ENCODE measurements around the gene ORC5.

ORC5 gene

DNA sequence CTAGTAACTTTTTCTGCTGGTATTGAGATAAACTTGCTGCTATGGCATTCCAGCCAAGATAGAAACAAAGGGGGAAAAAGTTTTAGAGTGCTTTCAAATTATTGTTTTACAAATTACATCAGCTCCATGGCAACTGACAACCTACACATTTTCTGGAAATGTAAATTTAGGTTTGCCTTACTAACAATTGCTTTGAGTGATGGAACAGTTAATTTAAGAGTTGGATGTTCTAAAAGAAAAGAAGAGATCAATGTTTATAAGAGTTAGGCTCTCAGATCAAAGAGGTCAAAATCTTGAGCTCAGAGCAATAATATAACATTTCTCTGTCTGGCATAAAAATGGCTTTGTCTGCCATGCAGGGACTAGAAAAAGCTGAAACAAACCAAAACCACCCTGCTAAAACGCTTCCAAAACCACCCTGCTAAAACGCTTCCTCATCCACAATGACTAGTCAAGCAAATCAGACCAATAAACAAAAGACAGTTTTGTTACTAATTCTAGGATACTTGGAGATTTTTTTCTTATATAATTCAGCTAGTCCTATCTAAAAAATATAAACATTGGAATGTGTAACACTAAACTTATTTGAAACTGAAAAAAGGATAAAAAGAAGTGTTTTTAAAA, 32.3 kb downstream of the ORC5 start:
- in situ Hi-C loops (cut with HindIII; ENCODE audit: low sequenced_read_pairs): no loop called here
- no peak for TF ChIP-seq CTCF (IDR thresholded peaks at IDR 0.05; ENCODE audit: low read depth, low read length, missing control alignments)
- DNase-seq (ENCODE audit: low read depth): no peak
- H3K4me3 ChIP-seq (ENCODE audit: low read depth, low read length): no peak overlapping the region

DNA sequence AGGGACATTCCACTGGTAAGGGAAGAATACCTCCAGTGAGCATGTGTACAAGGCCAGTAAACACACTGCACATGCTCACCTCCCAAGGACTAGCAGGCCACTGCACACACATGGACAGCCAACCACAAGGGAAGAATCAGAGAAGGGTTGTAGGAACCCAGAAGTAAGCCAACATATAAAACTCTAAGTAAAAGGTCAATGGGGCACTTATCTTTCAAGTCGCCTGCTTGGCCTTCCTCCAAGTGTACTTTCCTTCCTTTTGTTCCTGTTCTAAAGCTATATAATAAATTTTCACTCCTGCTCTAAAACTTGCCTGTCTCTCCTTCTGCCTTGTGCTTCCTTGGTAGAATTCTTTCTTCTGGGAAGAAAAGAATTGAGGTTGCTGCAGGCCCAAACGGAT, 33.0 kb downstream of the ORC5 start:
- no peak for DNase-seq (ENCODE audit: low read depth)
- no peak for TF ChIP-seq CTCF (IDR thresholded peaks at IDR 0.05; ENCODE audit: low read depth, low read length, missing control alignments)
- in situ Hi-C loops (cut with HindIII; ENCODE audit: low sequenced_read_pairs): loop anchor here (25.0 kb wide), 1 partner anchor 612 kb away; no protein-coding TSS in a partner anchor
- H3K4me3 ChIP-seq (ENCODE audit: low read depth, low read length): no peak overlapping the region

- in situ Hi-C loops (cut with HindIII; ENCODE audit: low sequenced_read_pairs): loop anchor here (25.0 kb wide), 1 partner anchor 600 kb away; no protein-coding TSS in a partner anchor
- no peak for DNase-seq (ENCODE audit: low read depth)
- TF ChIP-seq CTCF (IDR thresholded peaks at IDR 0.05; ENCODE audit: low read depth, low read length, missing control alignments): no peak
- H3K4me3 ChIP-seq (ENCODE audit: low read depth, low read length): no peak overlapping the region
These were observed 45.7 kb downstream of the ORC5 start for GRCh38 chr7:104162081-104162480.

DNA sequence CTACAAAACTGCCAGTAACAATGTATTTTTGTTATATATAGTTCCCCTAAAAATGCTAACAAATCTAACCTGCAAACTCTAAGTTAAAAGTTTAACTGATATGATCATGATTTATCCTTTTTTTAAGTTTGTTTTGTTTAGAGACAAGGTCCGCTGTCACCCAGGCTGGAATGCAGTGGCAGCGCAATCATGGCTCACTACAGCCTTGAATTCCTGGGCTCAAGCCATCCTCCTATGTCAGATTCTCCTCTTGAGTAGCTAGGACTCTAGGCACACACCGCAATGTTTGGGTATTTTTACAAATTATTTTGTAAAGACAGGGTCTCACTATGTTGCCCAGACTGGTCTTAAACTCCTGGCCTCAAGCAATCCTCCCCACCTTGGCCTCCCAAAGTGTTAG, 46.6 kb downstream of the ORC5 start:
- no peak overlapping the region for H3K4me3 ChIP-seq (ENCODE audit: low read depth, low read length)
- in situ Hi-C loops (cut with HindIII; ENCODE audit: low sequenced_read_pairs): loop anchor here (25.0 kb wide), 1 partner anchor 599 kb away; no protein-coding TSS in a partner anchor

GRCh38 chr7:104160375-104160774, 47.4 kb downstream of the ORC5 start:
- no peak overlapping the region for H3K4me3 ChIP-seq (ENCODE audit: low read depth, low read length)
- TF ChIP-seq CTCF (IDR thresholded peaks at IDR 0.05; ENCODE audit: low read depth, low read length, missing control alignments): no peak
- in situ Hi-C loops (cut with HindIII; ENCODE audit: low sequenced_read_pairs): loop anchor here (25.0 kb wide), 1 partner anchor 598 kb away; no protein-coding TSS in a partner anchor
- DNase-seq (ENCODE audit: low read depth): peak; percentile 19

More for the DNA sequence above, 46.6 kb downstream of the ORC5 start:
- DNase-seq (ENCODE audit: low read depth): no peak
- TF ChIP-seq CTCF (IDR thresholded peaks at IDR 0.05; ENCODE audit: low read depth, low read length, missing control alignments): no peak

DNA sequence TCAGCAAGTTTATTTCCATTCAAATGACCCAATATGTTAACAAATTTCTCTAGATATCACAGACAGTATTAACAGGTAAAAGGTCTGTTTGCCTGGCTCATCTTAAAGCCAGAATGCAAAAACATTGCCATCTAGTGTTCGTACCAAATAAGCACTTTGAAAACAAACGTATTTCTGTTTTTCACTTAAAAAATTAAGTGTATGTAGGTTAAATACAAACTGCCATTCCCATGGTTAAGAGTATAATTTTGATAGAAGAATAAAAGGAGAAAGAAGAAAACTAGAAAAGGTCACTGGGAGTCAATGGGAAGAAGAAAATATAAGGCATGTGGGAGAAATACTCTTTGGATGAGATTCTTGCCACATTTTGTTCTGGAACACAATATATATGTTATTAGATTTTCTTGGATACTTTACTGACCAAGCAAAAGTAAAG, 51.0 kb downstream of the ORC5 start:
- peak; percentile 12 for DNase-seq (ENCODE audit: low read depth)
- in situ Hi-C loops (cut with HindIII; ENCODE audit: low sequenced_read_pairs): loop anchor here (25.0 kb wide), 1 partner anchor 595 kb away; no protein-coding TSS in a partner anchor
- TF ChIP-seq CTCF (IDR thresholded peaks at IDR 0.05; ENCODE audit: low read depth, low read length, missing control alignments): peak; percentile 56
- no peak overlapping the region for H3K4me3 ChIP-seq (ENCODE audit: low read depth, low read length)
